Measurements from ENCODE around the gene RPS15.
"Not testable (repeated sequence)": the region's sequence is repeated elsewhere in the genome, so short reads cannot be mapped to it uniquely, and the experiment has no call there.

Gene RPS15

DNA sequence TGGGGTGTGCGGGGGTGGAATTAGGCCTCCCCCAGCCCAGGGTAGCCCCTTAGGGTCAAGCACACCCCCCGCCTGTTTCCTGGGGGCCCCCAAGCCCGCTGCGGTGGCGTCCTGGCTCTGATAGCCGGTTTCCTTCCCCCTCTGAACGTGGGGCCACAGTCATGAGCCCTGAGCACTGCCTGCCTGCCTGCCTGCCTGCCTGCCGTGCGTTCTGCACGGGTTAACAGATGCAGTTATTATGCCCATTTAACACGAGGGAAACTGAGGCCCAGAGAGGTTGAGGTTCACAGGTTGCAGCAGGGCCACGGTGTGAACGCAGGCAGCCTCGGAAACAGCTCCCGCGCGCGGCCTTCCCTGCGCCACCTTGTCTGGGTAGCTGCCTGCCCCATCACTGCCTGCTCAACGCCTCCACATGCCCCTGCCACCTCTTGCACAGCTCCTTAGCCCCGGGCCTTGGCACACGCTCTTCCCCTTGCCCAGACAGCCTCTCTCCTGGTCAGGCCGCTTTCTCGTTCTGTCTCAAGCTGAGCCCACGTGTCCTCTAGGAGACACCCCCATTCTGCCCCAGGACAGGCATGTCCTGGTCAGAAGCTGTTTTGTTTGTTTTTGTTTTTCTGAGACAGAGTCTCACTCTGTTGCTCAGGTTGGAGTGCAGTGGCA lies 35.7 kb upstream of the RPS15 start:
- no peak for DNase-seq

DNA sequence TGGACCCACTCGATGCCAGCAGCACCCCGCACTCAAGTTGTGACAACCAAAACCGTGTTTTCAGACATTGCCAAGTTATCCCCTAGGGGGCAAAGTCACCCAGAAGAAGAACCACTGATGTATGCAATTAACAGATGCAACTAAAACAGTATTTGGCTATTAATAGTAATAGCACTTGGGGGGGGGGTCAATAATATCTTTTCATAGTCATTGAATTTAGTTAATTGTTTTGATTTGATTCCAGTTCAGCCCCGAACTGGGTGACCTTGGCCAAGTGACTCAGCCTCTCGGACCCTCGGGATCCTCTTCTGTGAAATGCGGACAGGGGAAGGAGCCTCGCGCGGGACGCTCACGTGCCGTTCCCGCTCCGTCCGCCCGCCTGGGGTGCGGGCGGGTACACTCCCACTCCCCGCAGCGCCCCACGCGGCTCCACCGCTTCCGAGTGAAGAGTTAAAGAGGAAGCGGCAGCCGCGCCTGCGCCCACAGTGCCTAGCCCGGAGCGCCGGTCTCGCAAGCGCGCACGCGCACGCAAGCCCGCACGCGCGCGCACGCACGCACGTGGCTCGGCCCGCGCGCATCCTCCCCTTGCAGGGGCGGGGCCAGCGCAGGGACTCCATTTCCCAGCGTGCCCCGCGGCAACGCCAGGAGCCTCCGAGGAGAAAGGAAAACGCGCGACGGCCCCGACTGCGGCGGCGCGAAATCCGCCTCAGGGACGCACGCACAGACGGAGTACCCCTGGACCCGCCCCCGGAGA lies 31.2 kb upstream of the RPS15 start:
- peak; percentile 99 for DNase-seq

DNA sequence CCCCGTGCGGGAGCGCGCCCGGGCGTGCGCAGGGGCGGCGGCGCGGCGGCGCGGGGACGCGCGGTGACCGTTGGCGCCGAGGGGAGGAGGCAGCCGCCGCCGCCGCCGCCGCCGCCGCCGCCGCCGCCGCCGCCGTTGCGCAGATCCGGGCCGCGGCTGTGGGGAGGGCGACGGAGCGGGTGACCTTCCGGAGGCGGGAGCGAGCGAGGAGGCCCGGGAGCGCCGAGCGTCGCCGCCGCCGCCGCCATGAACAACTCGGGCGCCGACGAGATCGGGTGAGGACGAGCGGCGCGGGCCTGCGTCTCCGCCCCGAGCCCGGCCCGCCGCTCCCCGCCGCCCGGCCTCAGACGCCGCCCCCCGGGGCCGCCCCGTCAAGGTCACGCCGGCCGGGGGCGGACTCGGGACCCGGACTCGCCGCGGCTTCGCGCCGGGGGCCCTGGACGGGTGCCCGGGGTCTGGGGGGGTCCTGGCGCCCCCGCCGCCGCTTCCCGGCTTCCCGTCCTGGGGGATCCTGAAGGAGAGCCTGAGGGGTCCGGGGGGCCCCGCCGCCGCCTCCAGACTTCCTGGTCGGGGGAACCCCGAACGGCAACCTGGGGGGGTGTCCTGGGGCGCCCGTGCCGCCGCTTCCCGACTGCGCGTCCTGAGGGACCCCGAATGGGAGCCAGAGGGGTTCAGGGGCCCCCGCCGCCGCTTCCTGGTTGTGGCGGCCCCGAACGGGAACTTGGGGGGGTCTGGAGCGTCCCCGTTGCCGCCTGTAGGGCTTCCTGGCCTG lies 30.5 kb upstream of the RPS15 start, which contains the start of gene DAZAP1:
TSS of gene DAZAP1 (plus strand) at position 59 of the 772 bp plus-strand sequence. CDS start at position 247, 188 bp downstream.
- no peak for DNase-seq

DNA sequence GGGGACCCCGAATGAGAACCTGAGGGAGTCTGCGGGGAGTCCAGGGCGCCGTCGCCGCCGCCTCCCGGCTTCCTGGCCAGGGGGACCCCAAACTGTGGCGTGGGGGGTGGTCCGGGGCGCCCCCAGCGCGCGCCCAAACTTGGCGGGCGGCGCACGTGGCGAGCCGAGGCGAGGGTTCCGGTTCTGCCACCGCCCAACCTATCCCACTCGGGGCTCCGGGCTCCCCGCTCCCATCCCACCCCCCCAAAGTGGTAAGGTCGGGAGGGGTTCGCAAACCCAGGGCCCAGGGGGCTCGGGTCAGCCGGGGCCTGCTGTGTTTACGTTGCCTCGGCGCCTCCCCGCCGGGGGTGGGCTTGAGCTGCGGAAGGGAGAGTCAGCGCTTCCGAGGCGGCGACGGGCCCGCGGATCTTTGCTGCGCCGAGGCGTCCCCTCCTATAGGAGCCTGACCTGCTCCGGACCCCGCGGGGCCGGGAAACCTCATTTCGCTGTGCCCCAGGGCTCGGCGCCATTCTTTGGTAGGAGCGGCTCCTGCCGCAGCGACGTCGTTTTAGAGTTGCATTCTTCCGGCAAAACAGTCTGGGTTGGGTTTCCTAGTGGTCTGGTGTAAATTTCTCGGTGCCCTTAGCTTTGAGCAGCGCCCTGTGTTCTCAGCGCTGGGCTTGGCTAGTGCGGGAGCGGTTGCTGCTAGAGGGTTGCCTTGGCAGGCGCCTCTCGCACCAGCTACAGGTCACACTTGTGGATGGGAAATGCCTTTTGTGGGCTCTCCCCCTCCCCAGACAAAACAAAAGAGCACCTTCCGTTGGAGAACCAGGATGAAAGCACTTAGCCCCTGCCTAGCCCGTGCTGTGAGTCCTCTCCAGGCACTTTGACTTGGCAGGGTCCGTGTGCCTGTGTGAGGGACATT lies 29.6 kb upstream of the RPS15 start:
- DNase-seq = no peak

DNA sequence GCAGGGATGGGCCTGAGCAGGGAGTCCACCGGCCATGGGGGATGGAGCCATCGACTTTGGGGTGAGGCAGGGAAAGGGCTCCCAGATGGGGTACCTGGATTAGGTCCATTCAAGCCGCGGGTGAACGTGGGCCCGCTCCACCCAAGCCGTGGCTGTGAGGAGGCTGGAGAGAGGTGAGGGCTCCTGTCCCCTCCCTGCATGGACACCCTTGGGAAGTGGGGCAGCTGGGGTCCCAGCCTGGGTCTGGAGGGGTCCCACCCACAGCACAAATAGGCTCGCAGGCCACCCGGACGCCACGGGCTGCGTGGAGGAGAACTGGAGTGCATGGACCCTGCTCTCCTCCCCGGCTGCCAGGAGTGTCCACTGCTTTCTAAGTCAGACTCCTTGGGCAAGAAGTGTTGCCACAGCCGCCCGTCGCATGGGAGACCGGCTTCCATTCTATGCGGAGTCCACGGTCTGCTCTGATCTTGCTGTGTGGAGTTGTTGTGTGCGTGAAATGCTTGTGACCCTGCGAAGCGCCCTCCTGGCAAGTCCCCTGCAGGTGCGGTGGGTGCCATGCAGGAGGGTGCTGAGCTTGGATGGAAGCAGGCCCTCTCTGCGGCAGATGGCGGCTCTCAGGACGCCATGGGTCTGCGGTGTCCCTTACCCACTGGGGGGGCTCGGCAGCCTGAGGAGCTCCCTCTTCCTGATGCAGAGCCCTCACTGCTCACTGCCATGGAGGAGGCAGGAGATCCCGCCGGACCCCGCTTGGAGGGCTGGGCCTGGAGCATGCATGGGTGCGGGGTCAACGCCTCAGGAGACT lies 28.8 kb upstream of the RPS15 start:
- DNase-seq = no peak

DNA sequence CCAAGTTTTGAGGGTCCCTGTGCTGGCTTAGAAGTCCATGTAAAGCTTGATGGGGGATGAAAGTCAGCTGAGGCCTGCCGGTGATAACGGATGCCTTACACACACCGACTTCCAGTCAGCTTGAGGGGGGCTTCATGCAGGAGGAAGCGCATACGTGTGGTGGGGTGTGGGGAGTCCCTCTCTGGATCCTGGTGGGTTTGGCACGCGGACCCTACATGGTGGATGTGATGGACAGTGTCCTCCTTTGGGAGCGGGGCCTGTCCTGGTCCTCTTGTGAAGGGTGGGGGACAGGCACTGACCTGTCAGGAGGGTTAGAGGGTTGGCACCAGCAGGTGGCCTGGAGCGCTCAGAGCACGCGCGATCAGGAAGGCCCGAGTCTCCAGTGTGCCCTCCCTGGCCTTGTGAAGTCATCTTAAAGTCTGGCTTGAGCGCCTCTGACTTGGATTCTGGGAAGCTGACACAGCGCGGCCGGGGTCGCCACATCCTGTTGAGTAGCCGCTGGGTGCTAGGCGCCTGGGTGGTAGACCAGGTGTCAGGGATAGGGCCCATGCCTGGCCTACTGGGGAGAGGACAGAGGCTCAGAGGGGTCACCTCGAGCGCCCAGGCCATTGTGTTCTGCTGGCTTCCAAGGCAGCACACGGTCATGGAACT lies 27.9 kb upstream of the RPS15 start:
- DNase-seq = no peak

DNA sequence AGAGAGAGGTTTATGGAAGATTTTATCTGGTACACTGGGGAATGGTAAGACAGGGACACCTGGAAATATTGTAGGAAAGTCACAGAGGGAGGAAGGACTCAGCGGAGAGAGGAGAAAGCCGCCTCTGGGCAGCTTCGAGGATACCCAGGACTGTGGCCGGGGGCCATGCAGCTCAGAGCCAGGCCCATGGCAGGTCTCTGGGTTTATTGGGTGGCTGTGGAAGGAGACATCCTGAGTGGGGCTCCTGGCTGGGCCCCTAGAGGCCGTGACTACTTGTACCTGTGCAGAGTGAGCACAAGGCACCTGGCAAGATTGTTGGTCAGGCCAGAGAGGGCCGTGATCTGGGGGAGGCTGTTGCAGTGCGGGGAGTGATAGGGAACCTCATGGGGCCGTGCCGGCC lies 27.4 kb upstream of the RPS15 start:
- no peak for DNase-seq

DNA sequence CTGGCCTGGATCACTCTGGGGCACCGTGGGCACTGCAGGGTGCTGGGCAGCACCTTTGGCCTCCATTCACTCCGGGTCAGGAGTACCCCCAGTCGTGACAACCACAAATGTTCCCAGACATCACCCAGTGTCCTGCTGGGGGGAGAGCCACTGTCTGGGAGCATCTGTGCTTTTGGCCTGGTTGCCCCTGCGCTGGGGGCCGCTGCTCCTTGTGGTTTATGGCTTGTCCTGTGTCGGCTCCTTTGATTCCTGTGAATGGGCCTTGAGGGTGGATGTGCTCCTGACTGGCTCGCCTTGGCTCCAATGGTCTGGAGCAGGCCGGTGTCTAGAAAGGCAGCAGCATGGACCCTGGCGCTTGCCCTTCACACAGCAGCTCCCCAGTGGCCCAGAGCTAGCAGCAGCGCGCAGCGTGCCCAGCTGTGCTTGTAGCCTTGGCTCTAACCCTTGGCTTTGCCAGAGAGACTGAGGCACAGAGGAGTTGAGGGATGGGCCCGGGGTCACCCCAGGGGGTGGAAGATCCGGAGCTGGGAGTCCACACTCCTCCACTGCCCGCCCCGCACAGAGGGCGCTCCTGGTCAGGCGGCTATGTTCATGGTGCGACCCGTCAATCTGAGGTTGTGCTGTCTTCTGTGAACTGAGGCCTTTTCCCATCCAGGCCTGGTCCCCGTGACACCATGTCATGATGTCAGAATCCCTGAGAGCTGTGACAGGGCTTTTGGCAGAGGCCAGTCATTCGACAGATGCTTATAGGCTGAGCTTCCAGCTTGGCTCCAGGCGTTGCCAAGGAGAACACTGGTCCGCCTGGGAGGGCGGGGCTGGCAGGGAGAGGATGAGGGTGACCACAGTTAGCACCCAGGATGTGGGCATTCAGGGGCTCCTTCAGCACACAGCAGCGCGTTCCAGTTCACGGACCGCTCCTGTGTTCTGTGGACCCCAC lies 26.7 kb upstream of the RPS15 start:
- no peak for DNase-seq

DNA sequence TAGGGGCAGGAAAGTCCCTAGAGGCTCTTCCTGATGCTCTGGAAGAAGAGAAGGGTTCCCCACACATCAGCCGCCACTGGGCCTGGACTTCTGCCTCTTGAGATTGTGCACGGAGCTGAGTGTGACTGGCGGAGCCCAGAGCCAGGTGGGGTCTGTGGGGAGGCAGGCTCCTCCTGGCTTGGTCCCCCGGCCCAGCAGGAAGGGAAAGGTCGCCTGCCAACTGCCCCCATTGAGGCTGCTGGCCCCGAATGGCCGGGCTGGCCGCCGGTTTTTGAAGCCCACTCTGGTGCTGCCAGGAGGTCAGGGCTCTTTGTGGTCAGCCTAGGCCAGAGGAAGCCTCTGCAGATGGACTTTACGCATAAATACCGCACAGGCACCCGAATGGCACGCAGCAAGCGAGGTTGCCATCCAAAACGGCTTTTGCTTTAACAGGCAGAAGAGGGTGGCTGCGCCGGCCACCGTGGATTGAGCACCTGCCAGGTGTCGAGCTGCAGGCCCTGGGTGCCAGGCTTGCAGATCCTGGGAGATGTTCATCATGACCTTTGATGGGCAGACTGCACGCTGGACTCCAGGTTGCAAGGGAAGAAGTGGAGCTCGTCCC lies 25.8 kb upstream of the RPS15 start:
- DNase-seq = no peak

DNA sequence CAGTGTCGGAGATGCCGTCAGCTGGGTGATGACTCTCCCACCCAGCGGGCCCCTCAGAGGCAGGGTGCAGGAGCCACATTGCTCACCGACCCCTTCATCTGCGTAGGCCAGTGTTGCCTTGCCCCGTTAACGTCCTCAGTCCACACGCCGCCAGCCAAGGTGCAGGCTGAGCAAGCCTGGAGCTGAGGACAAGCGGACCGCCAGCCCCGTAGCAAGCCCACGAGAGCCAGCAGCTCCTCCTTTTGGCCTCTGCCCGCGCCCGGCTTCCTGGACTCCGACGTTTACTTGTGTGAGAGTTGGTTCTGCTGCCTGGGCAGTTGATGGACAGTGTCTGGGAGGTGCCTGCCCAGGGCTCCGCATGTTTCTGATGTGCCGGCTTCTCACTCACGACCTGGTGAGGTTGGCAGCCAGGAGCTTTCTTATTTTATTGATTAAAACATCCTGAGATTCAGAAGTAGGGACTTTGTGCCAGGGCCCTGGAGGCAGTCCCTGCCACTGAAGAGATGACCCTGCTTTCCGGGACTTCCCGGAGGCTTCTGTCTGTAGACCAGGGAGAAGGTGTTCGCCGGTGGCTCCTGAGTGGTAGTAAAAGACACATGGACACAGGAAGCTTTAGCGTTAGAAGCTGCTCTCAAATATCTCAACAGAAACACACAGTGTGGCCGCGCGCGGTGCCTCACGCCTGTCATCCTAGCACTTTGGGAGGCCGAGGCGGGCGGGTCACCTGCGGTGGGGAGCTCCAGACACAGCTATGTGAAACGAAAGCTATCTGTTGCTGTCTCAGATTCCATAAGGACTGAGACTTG lies 25.0 kb upstream of the RPS15 start:
- no peak for DNase-seq

DNA sequence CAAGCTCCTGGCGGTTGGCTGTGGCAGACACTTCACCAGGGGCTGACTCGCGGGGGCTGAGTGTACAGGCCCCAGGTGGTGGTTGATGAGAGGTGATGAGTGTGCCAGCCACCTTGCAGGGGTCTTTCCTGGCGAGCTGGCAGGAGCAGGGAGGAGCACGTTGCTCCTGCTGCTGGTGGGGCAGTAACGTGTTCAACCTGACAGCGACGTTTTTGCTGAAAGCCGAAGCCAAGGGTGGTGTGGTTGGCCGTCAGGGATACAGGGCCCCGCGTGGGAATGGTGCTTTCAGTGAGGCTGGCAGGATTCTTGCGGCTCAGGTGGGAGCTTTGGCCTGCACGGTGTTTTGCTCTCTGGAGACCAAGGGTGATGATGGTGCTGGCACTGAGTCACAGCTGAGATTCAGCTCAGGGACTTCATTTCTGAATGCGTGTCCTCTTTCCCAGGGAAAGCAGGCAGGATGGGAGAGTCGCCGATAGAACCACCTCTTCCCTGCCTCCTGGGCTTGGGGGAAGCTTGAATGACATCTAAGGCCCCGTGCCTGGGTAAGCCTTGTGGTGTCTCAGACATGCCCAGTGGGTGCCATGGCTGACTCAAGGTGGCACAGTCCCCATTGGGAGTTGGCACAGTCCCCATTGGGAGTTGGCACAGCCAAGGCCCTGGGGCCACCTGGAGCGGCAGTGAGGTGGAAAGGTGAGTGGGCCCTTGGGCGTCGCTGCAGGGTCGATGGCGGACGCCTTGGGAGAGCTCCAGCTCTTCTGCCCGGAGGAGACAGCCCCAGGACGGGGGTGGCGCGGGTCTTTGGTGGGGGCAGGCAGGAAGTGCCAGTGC lies 22.0 kb upstream of the RPS15 start:
- no peak for DNase-seq

DNA sequence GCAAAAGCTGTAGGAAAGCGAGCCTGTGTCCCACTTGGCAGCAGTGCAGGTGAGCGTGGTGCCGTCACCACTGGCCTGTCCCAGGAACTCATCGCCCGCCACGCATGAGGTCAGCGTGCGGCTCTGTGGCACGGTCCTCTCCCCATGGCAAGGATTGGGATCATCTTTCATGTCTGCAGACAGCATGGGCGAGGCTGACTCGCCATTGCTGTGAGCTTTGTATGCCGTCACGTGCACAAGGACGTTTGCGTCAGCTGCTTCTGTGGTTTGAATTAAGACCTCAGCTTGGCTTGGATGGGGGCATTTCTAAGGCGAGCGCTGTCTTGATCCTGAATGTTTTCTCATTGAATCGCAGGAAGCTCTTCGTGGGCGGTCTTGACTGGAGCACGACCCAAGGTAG lies 21.1 kb upstream of the RPS15 start:
- no peak for DNase-seq

DNA sequence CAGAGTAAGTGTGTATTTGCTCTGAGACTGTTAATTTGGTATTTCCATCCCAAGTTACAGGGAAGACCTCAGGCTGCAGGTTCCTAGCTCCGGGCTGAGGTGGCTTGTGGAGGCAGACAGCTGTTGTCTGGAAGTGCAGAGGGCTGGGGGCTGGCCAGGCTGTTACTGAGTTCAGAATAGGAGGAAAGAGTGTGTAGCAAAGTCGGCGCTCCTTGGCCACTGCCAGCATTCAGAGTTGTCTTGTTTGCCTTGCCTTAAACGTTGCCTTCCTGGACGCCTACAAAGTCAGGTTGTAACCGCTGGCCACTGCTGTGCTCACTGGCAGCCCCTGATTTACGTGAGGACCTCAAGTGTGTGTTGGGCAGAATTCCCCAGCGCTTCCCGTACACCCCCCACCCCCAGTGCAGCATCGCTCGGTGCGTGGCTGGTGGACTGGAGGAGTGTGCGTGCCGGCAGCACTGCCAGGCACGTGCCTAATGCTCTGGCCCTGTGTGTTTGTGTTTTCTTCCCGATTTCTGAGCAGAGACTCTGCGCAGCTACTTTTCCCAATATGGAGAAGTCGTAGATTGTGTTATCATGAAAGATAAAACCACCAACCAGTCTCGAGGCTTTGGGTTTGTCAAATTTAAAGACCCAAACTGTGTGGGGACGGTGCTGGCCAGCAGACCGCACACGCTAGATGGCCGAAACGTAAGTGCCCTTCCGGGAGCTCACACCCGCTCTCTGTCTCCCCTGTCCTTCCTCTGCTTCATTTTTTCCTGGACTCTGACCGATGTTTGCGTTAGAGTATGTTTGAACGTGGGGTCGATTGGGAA lies 20.3 kb upstream of the RPS15 start:
- no peak for DNase-seq

DNA sequence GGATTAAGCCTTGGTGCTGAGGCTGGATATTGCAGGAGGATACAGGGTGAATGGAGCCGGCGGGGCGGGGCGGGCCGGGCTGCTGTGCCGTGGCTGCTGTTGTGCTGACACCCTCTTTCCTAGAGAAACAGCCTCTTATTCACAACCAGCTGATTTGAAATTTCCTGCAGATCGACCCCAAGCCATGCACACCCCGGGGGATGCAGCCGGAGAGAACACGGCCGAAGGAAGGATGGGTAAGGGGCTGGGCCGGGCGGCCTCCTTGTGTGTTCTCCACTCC lies 19.8 kb upstream of the RPS15 start:
- no peak for DNase-seq

DNA sequence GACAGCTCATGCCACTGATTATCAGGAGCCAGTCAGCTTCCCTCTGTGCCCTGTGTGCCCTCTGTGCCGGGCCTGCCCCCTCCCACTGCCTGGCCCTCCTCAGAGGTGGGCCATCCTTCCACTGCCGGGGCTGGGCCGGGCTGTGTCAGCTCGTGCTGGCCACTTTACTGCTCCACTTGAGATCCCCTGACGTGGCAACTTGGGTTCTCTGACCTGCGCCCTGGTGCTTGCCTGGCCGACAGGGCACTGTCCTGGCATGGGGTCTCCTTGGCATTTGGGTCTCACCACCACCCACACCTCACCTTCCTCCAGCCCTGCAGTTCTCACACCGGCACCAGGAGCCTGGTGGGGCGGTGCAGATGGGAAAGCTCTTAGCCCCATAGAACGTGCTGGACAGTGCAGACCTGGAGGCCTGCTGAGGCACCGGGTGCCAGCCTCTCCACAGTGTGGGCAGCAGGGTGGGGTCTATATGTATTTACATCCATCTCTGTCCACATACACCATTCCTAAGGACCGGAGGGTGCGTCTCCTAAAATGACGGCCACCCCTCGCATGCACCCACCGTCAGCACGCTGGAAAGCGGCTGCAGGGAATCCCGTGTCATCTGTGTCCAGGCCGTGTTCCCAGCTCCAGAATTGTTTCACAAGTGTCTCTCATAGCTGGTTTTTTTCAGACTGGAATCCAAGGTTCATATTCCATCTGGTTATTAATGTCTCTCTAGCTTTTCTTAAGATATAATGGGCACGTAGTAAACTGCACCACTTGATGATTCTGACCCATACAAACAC lies 19.1 kb upstream of the RPS15 start:
- no peak for DNase-seq

DNA sequence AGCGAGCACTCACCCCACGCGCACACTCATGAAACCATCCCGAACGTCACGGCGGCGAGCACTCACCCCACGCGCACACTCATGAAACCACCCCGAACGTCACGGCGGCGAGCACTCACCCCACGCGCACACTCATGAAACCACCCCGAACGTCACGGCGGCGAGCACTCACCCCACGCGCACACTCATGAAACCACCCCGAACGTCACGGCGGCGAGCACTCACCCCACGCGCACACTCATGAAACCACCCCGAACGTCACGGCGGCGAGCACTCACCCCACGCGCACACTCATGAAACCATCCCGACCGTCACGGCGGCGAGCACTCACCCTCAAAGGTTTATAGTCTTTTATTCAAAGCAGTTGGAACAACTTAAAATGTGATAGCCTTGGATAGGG lies 18.1 kb upstream of the RPS15 start:
- not testable (repeated sequence) for DNase-seq
